Measurements from ENCODE around the gene DHX35. TPM values are rescaled to one million over a fixed set of nuclear protein-coding genes. Genes with fewer than 3 reads are reported as not detected.

DHX35 gene
- total RNA-seq, 3 donors from 2014 or later (not counting 1 experiment from before 2014, with no cell fraction given), result 8.8 to 11.4 (median 10.2) TPM

GRCh38 chr20:38918172-38918571, 44.0 kb upstream of the DHX35 start:
- Mint-ChIP-seq H3K9me3 (no peaks in the 10 kb centered on the region), H3K4me3 (no peak overlapping the region), H3K36me3 (no peaks in the 10 kb centered on the region), H3K27me3 (ENCODE audit: low read depth in 2 of 2) (no peaks in the 10 kb centered on the region), H3K27ac (no peak overlapping the region), H3K4me1 (no peaks in the 10 kb centered on the region)
- DNase-seq (no peak), ATAC-seq (peak in 1 of 3 donors; percentile 6)
- intact Hi-C loops (cut with micrococcal nuclease), result no loop called here
- Histone ChIP-seq H3K27me3 (ENCODE audit: control insufficient read depth, insufficient read depth, low read length) (no peaks in the 10 kb centered on the region), H3K36me3 (ENCODE audit: control insufficient read depth, insufficient read depth, low read length) (peaks cover 58% of the 10 kb centered on the region), H3K27ac (ENCODE audit: low read length) (no peak overlapping the region), H3K9me3 (ENCODE audit: control insufficient read depth, insufficient read depth, low read length) (no peaks in the 10 kb centered on the region), H3K4me1 (ENCODE audit: control insufficient read depth, insufficient read depth, low read length) (no peaks in the 10 kb centered on the region), H3K4me3 (ENCODE audit: low read length) (no peak overlapping the region)
- 97% methylated on average over 19 of the region's 19 CpGs for WGBS (ENCODE audit: insufficient coverage)
- TF ChIP-seq CTCF (IDR thresholded peaks at IDR 0.05), result no peak

- Mint-ChIP-seq H3K4me3 (no peak overlapping the region), H3K4me1 (no peaks in the 10 kb centered on the region), H3K27ac (no peak overlapping the region), H3K9me3 (no peaks in the 10 kb centered on the region), H3K27me3 (ENCODE audit: low read depth in 2 of 2) (no peaks in the 10 kb centered on the region), H3K36me3 (no peaks in the 10 kb centered on the region)
- H3K9me3 ChIP-seq (ENCODE audit: control insufficient read depth, insufficient read depth, low read length), result no peaks in the 10 kb centered on the region
- intact Hi-C loops (cut with micrococcal nuclease), result no loop called here
- no peaks in the 10 kb centered on the region for H3K27me3 ChIP-seq (ENCODE audit: control insufficient read depth, insufficient read depth, low read length)
- no peaks in the 10 kb centered on the region for H3K4me1 ChIP-seq (ENCODE audit: control insufficient read depth, insufficient read depth, low read length)
- no peak for TF ChIP-seq CTCF (IDR thresholded peaks at IDR 0.05)
- DNase-seq (no peak), ATAC-seq (no peak)
- 96% methylated on average over 7 of the region's 7 CpGs for WGBS (ENCODE audit: insufficient coverage)
- H3K27ac ChIP-seq (ENCODE audit: low read length), result no peak overlapping the region
- H3K36me3 ChIP-seq (ENCODE audit: control insufficient read depth, insufficient read depth, low read length), result peaks cover 48% of the 10 kb centered on the region
- no peak overlapping the region for H3K4me3 ChIP-seq (ENCODE audit: low read length)
These were observed 42.5 kb upstream of the DHX35 start for GRCh38 chr20:38919683-38920082.

- Histone ChIP-seq H3K4me1 (ENCODE audit: control insufficient read depth, insufficient read depth, low read length) (no peaks in the 10 kb centered on the region), H3K4me3 (ENCODE audit: low read length) (no peak overlapping the region), H3K36me3 (ENCODE audit: control insufficient read depth, insufficient read depth, low read length) (peaks cover 43% of the 10 kb centered on the region), H3K27ac (ENCODE audit: low read length) (no peak overlapping the region), H3K9me3 (ENCODE audit: control insufficient read depth, insufficient read depth, low read length) (no peaks in the 10 kb centered on the region), H3K27me3 (ENCODE audit: control insufficient read depth, insufficient read depth, low read length) (no peaks in the 10 kb centered on the region)
- peaks cover 0 to under 1% of the 10 kb centered on the region in 2 donors for H3K4me1 Mint-ChIP-seq
- H3K4me3 Mint-ChIP-seq, result no peak overlapping the region
- ATAC-seq, result no peak
- H3K27ac Mint-ChIP-seq, result no peak overlapping the region
- H3K36me3 Mint-ChIP-seq, result no peaks in the 10 kb centered on the region
- no peaks in the 10 kb centered on the region for H3K27me3 Mint-ChIP-seq (ENCODE audit: low read depth in 2 of 2)
- 95% methylated on average over 3 of the region's 3 CpGs for WGBS (ENCODE audit: insufficient coverage)
- TF ChIP-seq CTCF (IDR thresholded peaks at IDR 0.05), result no peak
- no peaks in the 10 kb centered on the region for H3K9me3 Mint-ChIP-seq
- no peak for DNase-seq
- intact Hi-C loops (cut with micrococcal nuclease), result no loop called here
These were observed 41.7 kb upstream of the DHX35 start for GRCh38 chr20:38920411-38920810.

GRCh38 chr20:38920851-38921250, 41.3 kb upstream of the DHX35 start:
- peaks cover 39% of the 10 kb centered on the region for H3K36me3 ChIP-seq (ENCODE audit: control insufficient read depth, insufficient read depth, low read length)
- peaks cover 2% of the 10 kb centered on the region for H3K4me1 ChIP-seq (ENCODE audit: control insufficient read depth, insufficient read depth, low read length)
- 98% methylated on average over 9 of the region's 9 CpGs for WGBS (ENCODE audit: insufficient coverage)
- Mint-ChIP-seq H3K27ac (no peak overlapping the region), H3K9me3 (no peaks in the 10 kb centered on the region), H3K4me1 (peaks cover 0 to 4% of the 10 kb centered on the region in 2 donors), H3K27me3 (ENCODE audit: low read depth in 2 of 2) (no peaks in the 10 kb centered on the region), H3K36me3 (no peaks in the 10 kb centered on the region), H3K4me3 (no peak overlapping the region)
- H3K27me3 ChIP-seq (ENCODE audit: control insufficient read depth, insufficient read depth, low read length), result no peaks in the 10 kb centered on the region
- no peak overlapping the region for H3K27ac ChIP-seq (ENCODE audit: low read length)
- no peak for TF ChIP-seq CTCF (IDR thresholded peaks at IDR 0.05)
- ATAC-seq (no peak), DNase-seq (no peak)
- intact Hi-C loops (cut with micrococcal nuclease), result no loop called here
- no peak overlapping the region for H3K4me3 ChIP-seq (ENCODE audit: low read length)
- H3K9me3 ChIP-seq (ENCODE audit: control insufficient read depth, insufficient read depth, low read length), result no peaks in the 10 kb centered on the region

All from natural killer cell (primary cell).